Retinal pigment epithelial cell (primary cell): ENCODE measurements around the gene SGCD.

ENCODE experiments used
- DNase-seq: peaks from one replicate; pipeline ENCODE4 v3.0.0-alpha.2; 2010; ENCODE audit warnings: low read depth
- H3K4me3 ChIP-seq: 2 replicates; pipeline ENCODE4 v1.5.1; 2011; ENCODE audit warnings: mild to moderate bottlenecking, low read length, control low read depth, moderate library complexity
- CTCF ChIP-seq: conservative IDR thresholded peaks from 2 replicates; pipeline ENCODE4 v1.5.1; 2011; ENCODE audit warnings: low read depth, low read length, control low read depth, inconsistent platforms

The SGCD gene

GRCh38 chr5:156543348-156544145, 216.6 kb downstream of the SGCD start:
- TF ChIP-seq CTCF, result no peak
- DNase-seq, result no peak
- no peak overlapping the region for H3K4me3 ChIP-seq

- no peak overlapping the region for H3K4me3 ChIP-seq
- no peak for TF ChIP-seq CTCF
- DNase-seq, result no peak
These were observed 225.9 kb downstream of the SGCD start for GRCh38 chr5:156552855-156553358.

GRCh38 chr5:156556666-156557406, 229.9 kb downstream of the SGCD start:
- DNase-seq, result no peak
- TF ChIP-seq CTCF, result no peak
- H3K4me3 ChIP-seq, result no peak overlapping the region

GRCh38 chr5:156560002-156560401, 233.0 kb downstream of the SGCD start:
- no peak for TF ChIP-seq CTCF
- no peak for DNase-seq
- no peak overlapping the region for H3K4me3 ChIP-seq

GRCh38 chr5:156561651-156562050, 234.7 kb downstream of the SGCD start:
- DNase-seq, result no peak
- TF ChIP-seq CTCF, result no peak

GRCh38 chr5:156570615-156571014, 243.7 kb downstream of the SGCD start:
- TF ChIP-seq CTCF, result no peak
- no peak for DNase-seq
- no peak overlapping the region for H3K4me3 ChIP-seq

More at GRCh38 chr5:156561651-156562050, 234.7 kb downstream of the SGCD start:
- H3K4me3 ChIP-seq, result no peak overlapping the region

GRCh38 chr5:156581725-156582124, 254.8 kb downstream of the SGCD start:
- no peak overlapping the region for H3K4me3 ChIP-seq
- no peak for DNase-seq

More at GRCh38 chr5:156581725-156582124, 254.8 kb downstream of the SGCD start:
- no peak for TF ChIP-seq CTCF
